Measurements from ENCODE around the gene LYRM7.

The LYRM7 gene

DNA sequence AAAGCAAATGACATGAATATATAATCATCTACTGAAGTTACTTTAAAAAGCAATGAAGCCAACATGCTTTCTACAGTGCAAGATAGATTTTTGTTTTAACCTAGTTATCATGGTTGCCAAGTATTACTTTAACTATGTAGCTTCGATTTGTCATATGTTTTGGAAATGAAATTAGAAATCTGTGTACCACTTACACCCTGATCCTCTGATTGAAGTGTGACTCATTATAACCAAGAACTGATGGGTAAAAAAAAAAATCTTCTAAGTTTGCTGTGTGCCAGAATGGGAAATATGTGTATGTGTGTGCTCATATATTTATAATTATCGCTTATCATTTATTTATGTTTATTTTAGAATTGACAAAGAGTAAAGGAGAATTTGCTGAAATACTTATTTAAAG, 84.0 kb downstream of the LYRM7 start:
- TF ChIP-seq GATA3 (IDR thresholded peaks at IDR 0.05; ENCODE audit: low read depth, low read length) (no peak), GATA2 (IDR thresholded peaks at IDR 0.05; ENCODE audit: low read depth, low read length) (no peak)

Data from SH-SY5Y (cell line).